ENCODE results near the gene SLC7A10.

DNA sequence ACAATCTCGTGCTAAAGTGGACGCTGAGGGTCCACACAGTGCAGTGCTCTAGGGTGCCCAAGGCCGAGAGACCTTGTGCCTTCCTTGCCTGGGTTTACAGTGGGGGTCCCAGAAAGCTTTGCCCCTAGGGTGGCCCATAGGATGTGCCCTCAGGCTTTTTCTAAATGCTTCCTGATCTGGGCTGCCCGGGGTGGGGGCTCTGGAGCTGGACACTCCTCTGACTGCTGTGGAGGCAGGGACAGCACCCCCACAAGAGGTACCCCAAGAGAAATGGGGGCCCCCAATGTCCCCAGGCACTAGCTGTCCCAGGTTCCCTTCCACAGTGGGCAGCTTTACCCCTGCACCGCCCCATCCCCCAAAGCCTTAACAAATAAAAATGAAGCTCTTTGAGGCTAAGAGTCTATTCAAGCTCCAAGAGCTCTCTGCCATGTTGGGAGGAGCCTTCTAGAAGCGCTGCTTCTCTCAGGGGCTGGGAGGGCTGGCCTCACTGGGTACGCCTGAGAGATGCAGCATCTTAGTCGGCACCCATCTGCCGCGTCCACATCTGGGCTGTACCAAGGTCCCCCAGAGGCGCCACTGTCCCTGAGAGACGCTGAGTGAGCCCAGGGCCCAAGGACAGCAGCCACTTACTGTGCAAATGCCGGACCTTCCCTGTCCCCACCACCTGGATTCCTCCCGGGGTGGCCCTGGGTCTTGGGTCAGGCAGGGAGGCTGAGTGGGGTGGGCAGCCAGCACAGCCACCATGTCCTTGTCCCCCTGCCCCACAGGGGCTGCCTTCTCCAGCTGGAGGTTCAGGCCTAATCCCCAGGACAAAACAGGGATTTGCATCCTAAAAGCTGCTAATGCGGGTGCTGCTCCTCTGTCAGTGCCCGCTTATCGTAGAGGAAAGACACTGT lies 49.3 kb upstream of the SLC7A10 start:
- TF ChIP-seq, protein P1, sequence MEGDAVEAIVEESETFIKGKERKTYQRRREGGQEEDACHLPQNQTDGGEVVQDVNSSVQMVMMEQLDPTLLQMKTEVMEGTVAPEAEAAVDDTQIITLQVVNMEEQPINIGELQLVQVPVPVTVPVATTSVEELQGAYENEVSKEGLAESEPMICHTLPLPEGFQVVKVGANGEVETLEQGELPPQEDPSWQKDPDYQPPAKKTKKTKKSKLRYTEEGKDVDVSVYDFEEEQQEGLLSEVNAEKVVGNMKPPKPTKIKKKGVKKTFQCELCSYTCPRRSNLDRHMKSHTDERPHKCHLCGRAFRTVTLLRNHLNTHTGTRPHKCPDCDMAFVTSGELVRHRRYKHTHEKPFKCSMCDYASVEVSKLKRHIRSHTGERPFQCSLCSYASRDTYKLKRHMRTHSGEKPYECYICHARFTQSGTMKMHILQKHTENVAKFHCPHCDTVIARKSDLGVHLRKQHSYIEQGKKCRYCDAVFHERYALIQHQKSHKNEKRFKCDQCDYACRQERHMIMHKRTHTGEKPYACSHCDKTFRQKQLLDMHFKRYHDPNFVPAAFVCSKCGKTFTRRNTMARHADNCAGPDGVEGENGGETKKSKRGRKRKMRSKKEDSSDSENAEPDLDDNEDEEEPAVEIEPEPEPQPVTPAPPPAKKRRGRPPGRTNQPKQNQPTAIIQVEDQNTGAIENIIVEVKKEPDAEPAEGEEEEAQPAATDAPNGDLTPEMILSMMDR (IDR thresholded peaks at IDR 0.05), result no peak
- TF ChIP-seq POLR2A (IDR thresholded peaks at IDR 0.05), result no peak
